Transverse colon (tissue), 4 donors: ENCODE results near the gene PFDN5.

Experiments
- CTCF ChIP-seq, 5 experiments: fragments of 200-600 bp in 3 of 5; fragments of 450-650 bp in 2 of 5; sonication (generic) in 3 of 5; IDR thresholded peaks; 1 replicate in 2 of 5; 2 replicates in 3 of 5; pipeline ENCODE4 v1.5.1; 2016 to 2017; ENCODE audit warnings: antibody characterized with exemption in 5 of 5, inconsistent platforms in 3 of 5, mild to moderate bottlenecking in 2 of 5, moderate library complexity in 1 of 5
- EP300 ChIP-seq: sonication (generic); formaldehyde crosslinking; IDR thresholded peaks from one replicate; pipeline ENCODE4 v1.6.1; 2017; ENCODE audit warnings: antibody characterized with exemption, low read depth
- POLR2A ChIP-seq: fragments of 450-650 bp; IDR thresholded peaks from one replicate; pipeline ENCODE4 v1.6.1; 2016; ENCODE audit warnings: antibody characterized with exemption, mild to moderate bottlenecking, moderate library complexity
- POLR2AphosphoS5 ChIP-seq, 3 donors: sonication (generic); formaldehyde crosslinking; IDR thresholded peaks; one replicate each; pipeline ENCODE4 v1.6.1; 2016; ENCODE audit warnings: antibody characterized with exemption in 3 of 3

- TF ChIP-seq CTCF (IDR thresholded peaks at IDR 0.05), result no peak
- TF ChIP-seq POLR2A, result no peak
- TF ChIP-seq EP300, result no peak
- TF ChIP-seq POLR2AphosphoS5 (IDR thresholded peaks at IDR 0.05), result no peak
Measured at GRCh38 chr12:53324113-53324778, 28.9 kb downstream of the PFDN5 start.
